Hepatic stellate cell (primary cell): ENCODE data around the gene MYBPC1.

Source experiments
- DNase-seq: peaks from one replicate; pipeline ENCODE4 v3.0.0; 2011; ENCODE audit warnings: low spot score

Gene MYBPC1

GRCh38 chr12:101695706-101696105 lies 100.9 kb downstream of the MYBPC1 start:
- no peak for DNase-seq

- DNase-seq, result no peak
Observed at GRCh38 chr12:101696251-101697196, 101.8 kb downstream of the MYBPC1 start.

GRCh38 chr12:101697197-101697929 lies 102.6 kb downstream of the MYBPC1 start, which contains the start of gene CHPT1:
TSS of gene CHPT1 (plus strand) at chr12:101697640. CDS start at chr12:101697862, 222 bp downstream.
- DNase-seq, result peak; percentile 32

- peak; percentile 52 for DNase-seq
Observed at GRCh38 chr12:101697930-101698799, 103.4 kb downstream of the MYBPC1 start.

- peak; percentile 15 for DNase-seq
Observed at GRCh38 chr12:101698800-101699347, 104.1 kb downstream of the MYBPC1 start.

GRCh38 chr12:101700299-101700820 lies 105.6 kb downstream of the MYBPC1 start:
- no peak for DNase-seq

- no peak for DNase-seq
Observed at GRCh38 chr12:101703487-101703886, 108.7 kb downstream of the MYBPC1 start.

GRCh38 chr12:101706403-101706802 lies 111.6 kb downstream of the MYBPC1 start:
- no peak for DNase-seq

- no peak for DNase-seq
Observed at GRCh38 chr12:101707131-101707782, 112.5 kb downstream of the MYBPC1 start.

GRCh38 chr12:101710288-101710687 lies 115.5 kb downstream of the MYBPC1 start:
- no peak for DNase-seq

GRCh38 chr12:101713059-101713682 lies 118.4 kb downstream of the MYBPC1 start:
- no peak for DNase-seq

- DNase-seq, result no peak
Observed at GRCh38 chr12:101713930-101714329, 119.2 kb downstream of the MYBPC1 start.

GRCh38 chr12:101714877-101715444 lies 120.2 kb downstream of the MYBPC1 start:
- no peak for DNase-seq

- DNase-seq, result no peak
Observed at GRCh38 chr12:101719566-101719965, 124.8 kb downstream of the MYBPC1 start.

GRCh38 chr12:101720118-101720517 lies 125.3 kb downstream of the MYBPC1 start:
- no peak for DNase-seq

- no peak for DNase-seq
Observed at GRCh38 chr12:101722392-101722791, 127.6 kb downstream of the MYBPC1 start.

GRCh38 chr12:101727098-101727497 lies 132.3 kb downstream of the MYBPC1 start:
- DNase-seq, result no peak

GRCh38 chr12:101729842-101730241 lies 135.1 kb downstream of the MYBPC1 start:
- DNase-seq, result no peak

GRCh38 chr12:101732318-101732717 lies 137.5 kb downstream of the MYBPC1 start:
- DNase-seq, result no peak

- no peak for DNase-seq
Observed at GRCh38 chr12:101733166-101733565, 138.4 kb downstream of the MYBPC1 start.
